ENCODE data around the gene IQCE. TPM values are rescaled to one million over a fixed set of nuclear protein-coding genes. Genes with fewer than 3 reads are reported as not detected.

Gene IQCE
- total RNA-seq, 1 donor from 2014 or later, result 12.0 TPM

DNA sequence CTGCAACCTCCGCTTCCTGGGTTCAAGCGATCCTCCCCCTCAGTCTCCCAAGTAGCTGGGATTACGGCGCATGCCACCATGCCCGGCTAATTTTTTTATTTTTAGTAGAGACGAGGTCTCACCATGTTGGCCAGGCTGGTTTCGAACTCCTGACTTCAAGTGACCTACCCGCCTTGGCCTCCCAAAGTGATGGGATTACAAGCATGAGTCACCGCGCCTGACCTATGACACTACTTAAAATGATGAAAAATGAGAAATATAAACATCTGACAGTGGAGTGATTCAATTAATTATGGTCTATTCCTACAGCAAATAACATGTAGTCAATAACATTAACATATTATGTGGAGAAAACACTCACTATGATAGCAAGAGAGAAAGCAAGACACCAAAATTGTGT is 5.7 kb upstream of the IQCE start:
- Mint-ChIP-seq H3K27ac (ENCODE audit: unreplicated experiment) (no peak overlapping the region), H3K27me3 (ENCODE audit: unreplicated experiment) (peaks cover 3% of the 10 kb centered on the region), H3K4me3 (ENCODE audit: unreplicated experiment) (peak overlapping the region; percentile 25), H3K9me3 (ENCODE audit: unreplicated experiment) (peaks cover 10% of the 10 kb centered on the region), H3K4me1 (ENCODE audit: low read depth, unreplicated experiment) (peaks cover 5% of the 10 kb centered on the region), H3K36me3 (ENCODE audit: unreplicated experiment) (no peaks in the 10 kb centered on the region)
- no peak for DNase-seq
- TF ChIP-seq, protein P1, sequence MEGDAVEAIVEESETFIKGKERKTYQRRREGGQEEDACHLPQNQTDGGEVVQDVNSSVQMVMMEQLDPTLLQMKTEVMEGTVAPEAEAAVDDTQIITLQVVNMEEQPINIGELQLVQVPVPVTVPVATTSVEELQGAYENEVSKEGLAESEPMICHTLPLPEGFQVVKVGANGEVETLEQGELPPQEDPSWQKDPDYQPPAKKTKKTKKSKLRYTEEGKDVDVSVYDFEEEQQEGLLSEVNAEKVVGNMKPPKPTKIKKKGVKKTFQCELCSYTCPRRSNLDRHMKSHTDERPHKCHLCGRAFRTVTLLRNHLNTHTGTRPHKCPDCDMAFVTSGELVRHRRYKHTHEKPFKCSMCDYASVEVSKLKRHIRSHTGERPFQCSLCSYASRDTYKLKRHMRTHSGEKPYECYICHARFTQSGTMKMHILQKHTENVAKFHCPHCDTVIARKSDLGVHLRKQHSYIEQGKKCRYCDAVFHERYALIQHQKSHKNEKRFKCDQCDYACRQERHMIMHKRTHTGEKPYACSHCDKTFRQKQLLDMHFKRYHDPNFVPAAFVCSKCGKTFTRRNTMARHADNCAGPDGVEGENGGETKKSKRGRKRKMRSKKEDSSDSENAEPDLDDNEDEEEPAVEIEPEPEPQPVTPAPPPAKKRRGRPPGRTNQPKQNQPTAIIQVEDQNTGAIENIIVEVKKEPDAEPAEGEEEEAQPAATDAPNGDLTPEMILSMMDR (IDR thresholded peaks at IDR 0.05; ENCODE audit: partially characterized antibody, unreplicated experiment), result no peak

DNA sequence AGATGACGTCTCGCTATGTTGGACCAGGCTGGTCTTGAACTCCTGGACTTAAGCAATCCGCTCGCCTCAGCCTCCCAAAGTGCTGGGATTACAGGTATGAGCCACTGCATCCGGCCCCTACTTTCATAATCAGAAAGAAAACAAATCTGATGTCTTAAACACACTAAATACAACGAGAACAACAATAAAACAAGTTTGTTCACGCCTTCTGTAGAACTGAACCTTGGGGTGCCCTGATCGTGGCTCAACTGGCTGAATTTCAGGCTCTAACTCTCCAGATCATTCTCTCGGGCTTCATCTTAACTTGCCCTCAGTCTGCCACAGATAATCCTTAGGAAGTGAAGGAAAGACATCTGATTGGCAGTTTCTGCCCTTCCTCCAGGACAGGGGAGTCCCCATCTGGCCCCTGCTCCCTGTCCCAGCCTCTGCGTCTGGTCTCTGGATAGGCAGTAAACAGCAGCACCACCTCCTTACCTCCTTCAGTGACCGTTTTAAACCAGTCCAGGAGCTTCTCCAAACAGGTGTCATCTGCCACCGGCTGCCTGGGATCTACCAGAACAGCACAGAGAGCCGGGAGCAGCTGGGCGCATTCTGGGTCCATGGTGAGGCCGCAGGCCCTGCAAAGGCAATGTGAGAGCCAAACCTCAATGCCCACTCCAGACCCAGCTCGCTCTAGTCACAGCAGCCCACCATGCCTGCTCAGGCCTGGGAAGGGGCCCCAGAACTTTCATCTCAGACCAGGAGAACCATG is 4.8 kb upstream of the IQCE start:
- DNase-seq, result peak; percentile 47
- H3K4me1 Mint-ChIP-seq (ENCODE audit: low read depth, unreplicated experiment), result peaks cover 5% of the 10 kb centered on the region
- peak overlapping the region; percentile 73 for H3K27ac Mint-ChIP-seq (ENCODE audit: unreplicated experiment)
- H3K9me3 Mint-ChIP-seq (ENCODE audit: unreplicated experiment), result peaks cover 12% of the 10 kb centered on the region
- TF ChIP-seq, protein P1 (IDR thresholded peaks at IDR 0.05; ENCODE audit: partially characterized antibody, unreplicated experiment), result no peak
- no peaks in the 10 kb centered on the region for H3K36me3 Mint-ChIP-seq (ENCODE audit: unreplicated experiment)
- H3K27me3 Mint-ChIP-seq (ENCODE audit: unreplicated experiment), result peaks cover 3% of the 10 kb centered on the region
- H3K4me3 Mint-ChIP-seq (ENCODE audit: unreplicated experiment), result peak overlapping the region; percentile 80

DNA sequence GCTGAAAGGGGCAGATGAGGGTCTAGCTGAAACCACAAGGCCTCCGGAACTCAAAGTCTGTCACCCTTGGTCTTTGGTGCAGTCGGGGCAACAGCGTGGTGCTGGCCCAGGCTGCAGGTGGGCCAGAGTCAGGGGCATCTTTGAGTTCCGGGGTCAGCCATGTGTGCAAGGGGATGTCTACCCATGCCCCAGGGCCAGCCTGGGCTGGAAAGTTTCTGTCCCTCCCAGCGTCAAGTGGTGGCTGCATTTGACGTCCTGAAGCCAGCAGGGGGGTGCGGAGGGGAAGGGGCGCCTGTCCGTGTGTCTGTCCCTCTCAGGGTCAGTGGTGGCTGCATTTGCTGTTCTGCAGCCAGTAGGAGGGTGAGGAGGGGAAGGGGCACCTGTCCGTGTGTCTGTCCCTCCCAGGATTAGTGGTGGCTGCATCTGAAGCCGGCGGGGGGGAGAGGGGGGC is 4.1 kb upstream of the IQCE start:
- Mint-ChIP-seq H3K27ac (ENCODE audit: unreplicated experiment) (peak overlapping the region; percentile 73), H3K4me1 (ENCODE audit: low read depth, unreplicated experiment) (peaks cover 5% of the 10 kb centered on the region), H3K4me3 (ENCODE audit: unreplicated experiment) (peak overlapping the region; percentile 80), H3K27me3 (ENCODE audit: unreplicated experiment) (peaks cover 3% of the 10 kb centered on the region), H3K9me3 (ENCODE audit: unreplicated experiment) (peaks cover 12% of the 10 kb centered on the region), H3K36me3 (ENCODE audit: unreplicated experiment) (no peaks in the 10 kb centered on the region)
- DNase-seq, result no peak
- TF ChIP-seq, protein P1 (IDR thresholded peaks at IDR 0.05; ENCODE audit: partially characterized antibody, unreplicated experiment), result no peak

DNA sequence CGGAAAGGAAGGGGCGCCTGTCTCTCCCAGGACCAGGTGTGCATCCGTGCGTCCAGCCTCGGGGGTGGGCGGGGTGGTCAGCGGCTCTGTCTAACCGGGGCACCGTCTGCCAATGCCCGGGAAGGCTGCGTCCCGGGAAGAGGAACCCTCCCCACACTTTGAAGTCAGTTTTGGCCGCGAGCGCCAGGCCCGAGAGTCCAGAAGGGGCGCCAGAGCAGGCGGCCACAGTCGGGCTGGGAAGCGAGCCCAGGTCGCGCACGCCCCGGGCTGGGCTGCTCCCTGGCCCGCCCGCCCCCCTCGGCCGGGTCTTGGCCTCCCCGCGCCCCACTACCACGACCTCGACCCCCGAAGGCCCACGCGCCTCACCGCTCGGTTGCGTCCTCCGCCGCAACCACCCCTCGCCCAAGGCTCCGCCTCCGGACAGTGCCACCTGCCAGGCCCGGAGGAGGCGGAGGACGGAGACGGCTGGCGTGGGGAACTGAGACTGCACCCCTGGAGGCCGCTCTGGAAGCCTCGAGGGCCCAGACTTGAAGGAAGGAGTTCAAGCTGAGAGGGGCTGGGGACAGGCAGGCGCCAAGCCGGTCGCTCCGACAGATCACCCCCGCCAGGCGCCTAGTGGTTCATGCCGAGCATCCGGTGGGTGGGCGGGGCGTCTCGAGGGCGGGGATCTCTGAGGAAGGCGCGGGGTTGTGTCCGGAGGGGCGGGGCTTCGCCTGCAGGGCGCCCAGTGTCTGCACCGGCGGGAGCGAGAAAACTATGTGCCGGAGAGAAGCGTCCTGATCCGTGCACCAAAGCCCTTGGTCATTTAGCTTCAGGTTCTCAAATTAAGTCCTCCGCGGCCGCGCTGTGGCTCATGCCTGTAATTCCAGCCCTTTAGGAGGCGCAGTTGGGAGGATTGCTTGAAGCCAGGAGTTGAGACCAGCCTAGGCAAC is 3.4 kb upstream of the IQCE start, which contains the start of gene BRAT1:
TSS of gene BRAT1 (minus strand) at position 404 of the 932 bp plus-strand sequence. CDS start 1,093 bp downstream, outside the sequence.
- peaks cover 3% of the 10 kb centered on the region for H3K27me3 Mint-ChIP-seq (ENCODE audit: unreplicated experiment)
- no peaks in the 10 kb centered on the region for H3K36me3 Mint-ChIP-seq (ENCODE audit: unreplicated experiment)
- TF ChIP-seq, protein P1 (IDR thresholded peaks at IDR 0.05; ENCODE audit: partially characterized antibody, unreplicated experiment), result no peak
- H3K4me1 Mint-ChIP-seq (ENCODE audit: low read depth, unreplicated experiment), result peaks cover 5% of the 10 kb centered on the region
- peak within 1 kb of the TSS; percentile 82 for H3K27ac Mint-ChIP-seq (ENCODE audit: unreplicated experiment)
- H3K9me3 Mint-ChIP-seq (ENCODE audit: unreplicated experiment), result peaks cover 12% of the 10 kb centered on the region
- peak within 1 kb of the TSS; percentile 80 for H3K4me3 Mint-ChIP-seq (ENCODE audit: unreplicated experiment)
- DNase-seq, result peak; percentile 98

All from glutamatergic neuron (in vitro differentiated cells).